ENCODE measurements around the gene GUCD1.
"Not testable (repeated sequence)": the region's sequence is repeated elsewhere in the genome, so short reads cannot be mapped to it uniquely, and the experiment has no call there.

GRCh38 chr22:24552503-24553286 is 2.2 kb downstream of the GUCD1 start:
- TF ChIP-seq, protein P1, sequence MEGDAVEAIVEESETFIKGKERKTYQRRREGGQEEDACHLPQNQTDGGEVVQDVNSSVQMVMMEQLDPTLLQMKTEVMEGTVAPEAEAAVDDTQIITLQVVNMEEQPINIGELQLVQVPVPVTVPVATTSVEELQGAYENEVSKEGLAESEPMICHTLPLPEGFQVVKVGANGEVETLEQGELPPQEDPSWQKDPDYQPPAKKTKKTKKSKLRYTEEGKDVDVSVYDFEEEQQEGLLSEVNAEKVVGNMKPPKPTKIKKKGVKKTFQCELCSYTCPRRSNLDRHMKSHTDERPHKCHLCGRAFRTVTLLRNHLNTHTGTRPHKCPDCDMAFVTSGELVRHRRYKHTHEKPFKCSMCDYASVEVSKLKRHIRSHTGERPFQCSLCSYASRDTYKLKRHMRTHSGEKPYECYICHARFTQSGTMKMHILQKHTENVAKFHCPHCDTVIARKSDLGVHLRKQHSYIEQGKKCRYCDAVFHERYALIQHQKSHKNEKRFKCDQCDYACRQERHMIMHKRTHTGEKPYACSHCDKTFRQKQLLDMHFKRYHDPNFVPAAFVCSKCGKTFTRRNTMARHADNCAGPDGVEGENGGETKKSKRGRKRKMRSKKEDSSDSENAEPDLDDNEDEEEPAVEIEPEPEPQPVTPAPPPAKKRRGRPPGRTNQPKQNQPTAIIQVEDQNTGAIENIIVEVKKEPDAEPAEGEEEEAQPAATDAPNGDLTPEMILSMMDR (IDR thresholded peaks at IDR 0.05; ENCODE audit: insufficient read depth, low read length, poor library complexity, severe bottlenecking), result not testable (repeated sequence)
- TF ChIP-seq EZH2phosphoT487 (conservative IDR thresholded peaks at IDR 0.05; ENCODE audit: low read length), result not testable (repeated sequence)

Measured in SU-DHL-6 (cell line).